IMR-90 (cell line): ENCODE data around the gene DISP1.

Experiments used
- BHLHE40 ChIP-seq: fragments of 150-350 bp; IDR thresholded peaks from 2 replicates; pipeline ENCODE4 v1.6.1; 2016; ENCODE audit warnings: mild to moderate bottlenecking, low read depth, low read length
- CTCF ChIP-seq: conservative IDR thresholded peaks from 2 replicates; pipeline ENCODE4 v1.5.1; 2012; ENCODE audit warnings: mild to moderate bottlenecking, low read depth, low read length, improper control_type of control experiment
- POLR2A ChIP-seq: IDR thresholded peaks from 2 replicates; pipeline ENCODE4 v1.6.1; 2012; ENCODE audit warnings: mild to moderate bottlenecking, low read depth, low read length
- RAD21 ChIP-seq: IDR thresholded peaks from 2 replicates; pipeline ENCODE4 v1.6.1; 2012; ENCODE audit warnings: low read length, improper control_type of control experiment
- RFX5 ChIP-seq: IDR thresholded peaks from 2 replicates; pipeline ENCODE4 v1.8.0; 2012; ENCODE audit warnings: low read depth, mild to moderate bottlenecking, low read length, moderate library complexity
- USF2 ChIP-seq: fragments of 150-350 bp; IDR thresholded peaks from 2 replicates; pipeline ENCODE4 v1.6.1; 2017; ENCODE audit warnings: mild to moderate bottlenecking, antibody characterized with exemption, low read length, low read depth

- TF ChIP-seq POLR2A (no peak), CTCF (0 out of 2 replicates have a peak, but pooled peaks have one; percentile 17), RAD21 (no peak), USF2 (no peak), BHLHE40 (no peak), RFX5 (no peak)
Measured at GRCh38 chr1:222828939-222829338, 14.1 kb downstream of the DISP1 start.
